HG02970 (cell line): ENCODE results near the gene SHISA7.

Experiments
- ATAC-seq: cut with Tn5 transposase; IDR thresholded peaks from one replicate; pipeline ENCODE4 v1.9.1; 2021; ENCODE audit warnings: mild to moderate bottlenecking, moderate library complexity, moderate number of reproducible peaks; ENCODE audit not compliant: unreplicated experiment, low FRiP score

Gene SHISA7

GRCh38 chr19:55482156-55482961 is 39.3 kb upstream of the SHISA7 start:
- no peak for ATAC-seq

- ATAC-seq = no peak
Observed at GRCh38 chr19:55481794-55482155, 38.7 kb upstream of the SHISA7 start.

GRCh38 chr19:55481148-55481793 is 38.2 kb upstream of the SHISA7 start:
- no peak for ATAC-seq

DNA sequence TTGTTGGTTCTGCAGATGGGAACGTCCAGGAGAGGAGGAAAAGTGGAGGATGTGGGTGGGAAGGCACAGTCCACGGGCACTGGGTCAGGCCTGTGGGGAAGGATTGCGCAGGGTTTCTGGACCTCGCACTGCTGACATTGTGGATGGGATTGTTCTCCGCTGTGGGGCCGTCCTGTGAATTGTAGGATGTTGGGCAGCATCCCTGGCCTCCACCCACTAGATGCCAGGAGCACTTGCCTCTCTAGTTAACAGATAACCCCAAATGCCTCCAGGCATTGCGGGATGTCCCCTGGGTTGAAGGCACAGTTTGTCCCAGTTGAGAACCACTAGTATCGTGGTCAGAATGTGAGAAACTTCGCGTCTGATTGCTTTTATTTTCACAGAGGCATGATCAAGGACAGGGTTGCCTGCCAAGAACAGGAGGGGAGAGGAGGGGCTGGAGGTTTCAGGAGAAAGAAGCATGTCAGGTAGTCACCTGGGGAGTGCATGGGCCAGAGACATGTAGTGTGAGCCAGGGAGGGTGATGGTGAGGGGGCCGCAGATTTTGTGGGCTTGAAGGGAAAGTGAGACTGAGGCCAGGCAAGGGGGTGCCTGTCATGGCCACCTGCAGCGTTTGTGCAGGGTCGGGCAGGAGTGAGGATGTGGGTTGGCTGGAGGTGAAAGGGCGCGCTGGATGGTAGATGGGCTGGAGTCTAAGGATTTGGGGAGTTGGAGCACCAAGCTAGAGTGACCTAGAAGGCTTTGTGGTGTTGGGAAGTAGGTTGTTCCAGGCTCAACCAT is 36.5 kb upstream of the SHISA7 start:
- ATAC-seq = no peak

DNA sequence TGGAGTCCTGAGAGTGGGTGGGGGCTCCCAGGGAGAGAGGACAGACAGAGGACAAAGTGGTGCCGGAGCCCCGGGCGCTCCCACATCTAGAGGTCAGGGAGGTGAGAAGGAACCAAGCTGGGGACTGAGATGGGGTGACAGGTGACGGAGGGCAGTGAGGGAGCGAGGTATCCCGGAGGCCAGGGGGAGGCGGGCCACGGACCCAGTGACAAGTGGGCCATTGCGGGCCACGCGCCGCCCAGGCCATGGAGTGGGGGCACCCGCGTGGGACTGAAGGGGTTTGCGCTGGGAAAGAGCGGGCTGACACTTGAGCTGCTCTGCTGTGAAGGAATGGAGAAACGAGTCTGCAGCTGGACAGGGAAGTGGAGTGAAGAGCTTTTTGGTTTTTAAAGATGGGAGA is 35.9 kb upstream of the SHISA7 start:
- ATAC-seq = no peak

DNA sequence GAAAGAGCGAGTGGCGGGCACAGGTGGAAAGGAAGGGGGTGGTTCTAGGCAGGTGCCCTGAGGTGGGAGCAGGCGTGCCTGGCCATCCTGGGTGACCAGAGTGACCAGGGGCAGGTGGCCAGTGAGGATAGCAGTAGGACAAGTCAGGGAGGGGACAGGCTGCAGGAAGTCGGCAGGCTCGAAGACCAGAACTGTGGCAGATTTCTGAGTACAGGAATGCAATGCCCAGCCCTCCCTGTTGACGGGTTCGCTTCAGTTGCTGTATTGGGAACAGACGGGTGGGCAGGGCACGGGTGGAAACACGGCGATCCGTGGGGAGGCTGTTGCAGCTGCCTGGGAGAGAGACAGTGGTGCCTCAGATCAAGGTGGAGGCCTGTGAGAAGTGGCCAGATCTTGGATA is 35.3 kb upstream of the SHISA7 start:
- no peak for ATAC-seq

- ATAC-seq = no peak
Observed at GRCh38 chr19:55477905-55478304, 34.8 kb upstream of the SHISA7 start.

DNA sequence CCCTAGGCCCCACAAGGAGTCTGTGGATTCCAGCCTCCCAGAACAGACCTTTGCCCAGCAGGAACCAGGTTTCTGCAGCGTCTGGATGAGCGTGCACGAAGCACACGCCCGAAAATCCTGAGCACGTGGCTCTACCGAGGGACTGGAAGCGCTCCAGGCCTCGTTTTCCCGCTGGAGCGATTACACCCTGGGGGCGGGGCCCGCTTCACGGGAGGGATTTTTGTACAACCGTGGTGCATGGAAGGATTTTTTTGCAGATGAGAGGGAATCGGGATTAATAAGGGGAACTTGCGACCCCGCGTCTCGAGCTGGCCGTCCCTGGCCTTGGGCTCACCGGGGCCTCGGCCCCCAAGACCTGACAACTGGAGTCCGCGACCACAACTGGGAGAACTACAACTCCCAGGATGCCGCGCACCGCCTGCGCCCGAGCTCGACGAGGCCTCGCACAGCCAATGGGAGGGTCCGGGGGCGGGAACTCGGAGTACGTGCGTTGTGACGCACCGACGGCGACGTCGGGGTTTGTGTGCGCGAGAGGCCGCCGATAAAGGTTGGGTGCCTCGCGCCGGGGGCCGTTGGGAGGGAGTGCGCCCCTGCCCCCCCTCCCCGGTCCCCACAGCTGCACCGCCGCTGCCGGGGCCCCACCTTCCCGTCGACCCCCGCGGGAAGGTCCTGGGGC is 33.1 kb upstream of the SHISA7 start, which contains the start of gene ZNF628:
TSS of gene ZNF628 (plus strand) at position 518 of the 676 bp plus-strand sequence. CDS start 3,294 bp downstream, outside the sequence.
- ATAC-seq = peak; percentile 93

GRCh38 chr19:55474269-55475265 is 31.5 kb upstream of the SHISA7 start:
- no peak for ATAC-seq

- no peak for ATAC-seq
Observed at GRCh38 chr19:55473225-55474012, 30.3 kb upstream of the SHISA7 start.

DNA sequence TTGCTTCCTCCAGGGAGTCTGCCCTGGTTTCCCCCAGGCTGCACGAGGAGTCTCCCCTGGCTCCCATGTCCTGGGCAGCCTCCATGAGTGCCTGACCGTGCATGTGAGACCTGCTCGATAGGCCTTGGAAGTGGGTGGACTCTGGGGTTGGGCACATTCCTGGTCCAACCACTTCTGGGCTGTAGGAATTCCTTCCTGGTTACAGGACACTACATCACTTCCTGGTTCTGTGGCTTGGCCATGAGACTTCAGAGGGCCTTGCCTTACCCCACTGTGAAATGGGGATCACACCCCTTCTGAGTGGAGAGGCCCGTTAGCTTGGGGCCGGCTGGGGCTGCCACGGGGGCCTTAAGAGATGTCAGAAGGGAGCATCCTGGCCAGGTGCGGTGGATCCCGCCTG is 29.4 kb upstream of the SHISA7 start:
- no peak for ATAC-seq

DNA sequence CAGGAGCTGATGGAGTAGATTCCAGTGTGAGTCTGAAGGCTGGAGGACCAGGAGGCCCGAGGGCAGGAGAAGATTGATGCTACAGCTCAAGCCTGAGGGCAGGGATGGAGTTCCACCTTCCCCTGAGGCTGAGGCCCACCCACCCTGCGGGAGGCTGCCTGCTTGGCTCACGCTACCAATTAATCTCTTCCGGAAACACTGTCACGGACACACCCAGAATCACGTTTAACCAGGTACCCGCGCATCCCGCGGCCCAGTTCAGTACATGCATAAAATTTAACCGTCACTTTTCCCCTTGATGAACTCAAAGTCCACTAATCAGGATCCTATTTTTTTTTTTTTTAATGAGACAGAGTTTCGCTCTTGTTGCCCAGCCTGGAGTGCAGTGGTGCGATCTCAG is 28.2 kb upstream of the SHISA7 start:
- ATAC-seq = no peak

- ATAC-seq = no peak
Observed at GRCh38 chr19:55468054-55468393, 24.9 kb upstream of the SHISA7 start.

- no peak for ATAC-seq
Observed at GRCh38 chr19:55467236-55468053, 24.3 kb upstream of the SHISA7 start.

DNA sequence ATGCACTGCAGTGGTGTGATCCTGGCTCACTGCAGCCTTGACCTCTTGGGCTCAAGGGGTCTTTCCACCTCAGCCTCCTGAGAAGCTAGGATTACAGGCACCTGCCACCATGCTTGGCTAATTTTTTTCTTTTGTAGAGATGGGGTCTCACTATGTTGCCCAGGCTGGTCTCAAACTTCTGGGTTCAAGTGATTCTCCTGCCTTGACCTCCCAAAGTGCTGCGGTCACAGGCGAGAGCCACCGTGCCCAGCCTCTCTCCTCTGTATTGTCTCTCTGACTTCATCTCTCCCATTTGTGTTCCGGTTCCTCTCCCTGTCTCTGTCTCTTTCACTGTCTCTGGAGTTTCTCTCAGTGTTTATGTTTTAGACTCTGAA is 23.1 kb upstream of the SHISA7 start:
- ATAC-seq = no peak

DNA sequence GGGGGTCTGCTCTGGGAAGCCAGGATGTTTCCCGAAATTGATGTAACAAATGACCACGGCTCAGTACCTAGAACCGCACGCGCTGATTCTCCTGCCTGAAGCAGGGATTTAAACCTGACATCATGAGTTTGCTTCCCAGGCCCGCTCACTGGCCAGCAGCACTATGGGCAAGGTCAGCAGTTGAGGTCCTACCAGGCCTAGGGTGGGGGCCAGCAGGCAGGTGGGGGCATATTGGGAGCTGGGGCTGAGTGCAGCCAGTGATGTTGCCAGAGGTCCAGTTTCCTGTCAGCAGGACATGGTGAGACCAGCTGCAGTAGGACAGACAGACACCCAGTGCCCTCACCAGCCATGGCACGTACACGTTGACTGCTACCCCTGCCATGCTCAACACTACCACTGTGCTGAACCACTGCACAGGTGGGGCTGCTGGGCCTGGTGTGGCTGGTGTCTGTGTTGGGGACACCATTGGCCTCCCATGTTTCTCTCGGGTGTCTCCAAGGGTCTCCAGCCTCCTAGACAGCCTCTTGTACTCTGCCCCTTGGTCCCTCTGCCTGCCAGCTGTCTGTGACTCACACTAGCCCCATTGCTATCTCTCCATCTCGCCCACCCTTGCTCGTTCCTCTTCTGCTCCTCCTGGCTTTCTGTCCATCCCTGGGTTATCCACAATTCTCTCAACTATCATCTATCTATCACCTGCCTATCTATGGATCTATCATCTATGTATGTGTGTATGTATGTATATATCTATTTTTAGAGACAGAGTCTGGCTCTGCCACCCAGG is 22.6 kb upstream of the SHISA7 start:
- ATAC-seq = no peak

- no peak for ATAC-seq
Observed at GRCh38 chr19:55464662-55465054, 21.6 kb upstream of the SHISA7 start, which contains the start of gene C19orf85. TSS of gene C19orf85 (minus strand) at chr19:55464751. CDS start at chr19:55464554, 197 bp downstream.
